Small intestine (tissue), 7 donors: Measurements from ENCODE around the gene STEAP1B. TPM values are rescaled to one million over a fixed set of nuclear protein-coding genes. Genes with fewer than 3 reads are reported as not detected.

Experiments
- DNase-seq, 2 donors: peaks; one replicate each; pipeline versions ENCODE4 v3.0.0 to v3.0.0-alpha.2; 2013
- FAIRE-seq: peaks from 2 replicates; lab custom pipeline; 2012; peaks lifted over from hg19 to GRCh38; lab: Jason Lieb, UNC
- H3K27ac ChIP-seq, 3 donors: one replicate each; pipeline ENCODE4 v1.5.1; 2013; ENCODE audit warnings: low read length in 2 of 3, mild to moderate bottlenecking in 2 of 3, control low read depth in 1 of 3, inconsistent platforms in 1 of 3, low read depth in 1 of 3, moderate library complexity in 1 of 3
- H3K27me3 ChIP-seq, 3 donors: one replicate each; pipeline ENCODE4 v1.6.1; 2013; ENCODE audit warnings: low read length in 3 of 3, inconsistent platforms in 1 of 3; ENCODE audit not compliant: control insufficient read depth in 3 of 3, insufficient read depth in 3 of 3
- H3K36me3 ChIP-seq, 3 donors: one replicate each; pipeline ENCODE4 v1.6.1; 2013; ENCODE audit warnings: low read length in 3 of 3, inconsistent platforms in 1 of 3, low read depth in 1 of 3, mild to moderate bottlenecking in 1 of 3, moderate library complexity in 1 of 3; ENCODE audit not compliant: control insufficient read depth in 3 of 3, insufficient read depth in 2 of 3
- H3K4me1 ChIP-seq, 3 donors: one replicate each; pipeline ENCODE4 v1.6.1; 2013; ENCODE audit warnings: low read length in 2 of 3, inconsistent platforms in 1 of 3, low read depth in 1 of 3, mild to moderate bottlenecking in 1 of 3, moderate library complexity in 1 of 3; ENCODE audit not compliant: control insufficient read depth in 3 of 3, insufficient read depth in 2 of 3
- H3K4me3 ChIP-seq, 3 donors: one replicate each; pipeline ENCODE4 v1.5.1; 2013; ENCODE audit warnings: low read length in 3 of 3, control low read depth in 1 of 3, inconsistent platforms in 1 of 3, low read depth in 1 of 3, mild to moderate bottlenecking in 1 of 3, moderate library complexity in 1 of 3
- H3K9me3 ChIP-seq, 2 donors: one replicate each; pipeline ENCODE4 v1.6.1; 2013; ENCODE audit warnings: low read depth in 1 of 2, low read length in 1 of 2; ENCODE audit not compliant: control insufficient read depth in 2 of 2, insufficient read depth in 1 of 2
- WGBS, 3 donors: extraction: QIAGEN DNeasy Blood & Tissue Kit; methylation state at CpG; one replicate each; pipeline ENCODE4 v1.1.7; 2013; 5-methylcytosine and 5-hydroxymethylcytosine counted together
- polyA plus RNA-seq, 4 donors: library from polyadenylated mRNA; stranded (reverse) in 3 of 4; unstranded in 1 of 4; fragments of 200-250 nt in 3 of 4; fragments of 120-200 nt in 1 of 4; gene quantifications; one replicate each; pipeline versions ENCODE4 v1.2.1 to v1.2.3, GENCODE V29; 2013
- donor health status: healthy with polysubstance abuse.
- donor health status: control.
- donor health status: control.
- donor health status: Bipolar disorder and iron deficiency.
- donor health status: healthy.

The STEAP1B gene
- polyA plus RNA-seq, 4 donors: 0.27 to 0.56 TPM; not detected in 2

- FAIRE-seq (no peak), DNase-seq (no peak)
- H3K4me3 ChIP-seq: no peak overlapping the region
- no peaks in the 10 kb centered on the region for H3K27me3 ChIP-seq
- H3K4me1 ChIP-seq: no peaks in the 10 kb centered on the region
- WGBS, 3 donors: 92 to 94% (median 94%) methylated on average over 7 of the region's 7 CpGs
- H3K27ac ChIP-seq: no peak overlapping the region
- H3K9me3 ChIP-seq: no peaks in the 10 kb centered on the region
- H3K36me3 ChIP-seq: no peaks in the 10 kb centered on the region
These were observed 80.5 kb downstream of the STEAP1B start for GRCh38 chr7:22419488-22419887.

GRCh38 chr7:22418251-22419046 is 81.5 kb downstream of the STEAP1B start:
- no peak for FAIRE-seq

DNA sequence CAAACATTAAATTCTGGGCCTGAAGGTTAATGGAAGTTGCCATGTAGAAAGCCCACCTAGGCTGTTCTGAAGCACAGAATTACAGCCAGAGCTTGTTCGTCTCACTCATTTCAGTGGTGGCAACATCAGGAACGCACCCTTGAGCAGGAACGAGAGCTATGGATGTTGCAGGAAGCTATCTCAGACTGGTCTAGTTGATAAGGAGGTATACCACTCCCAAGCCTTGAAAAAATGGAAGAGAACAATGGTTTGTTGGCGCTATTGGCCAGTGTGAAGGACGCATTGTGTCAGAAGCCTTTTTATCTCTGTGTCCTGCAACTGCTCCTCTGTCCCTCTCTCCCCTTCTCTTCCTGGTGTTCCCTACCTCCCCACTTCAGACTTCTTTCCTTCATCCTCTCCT is 82.1 kb downstream of the STEAP1B start:
- no peaks in the 10 kb centered on the region for H3K36me3 ChIP-seq
- no peaks in the 10 kb centered on the region for H3K4me1 ChIP-seq
- H3K9me3 ChIP-seq: no peaks in the 10 kb centered on the region
- WGBS, 3 donors: 84 to 90% (median 86%) methylated on average over 5 of the region's 5 CpGs
- FAIRE-seq (no peak), DNase-seq (no peak)
- H3K27ac ChIP-seq: no peak overlapping the region
- no peaks in the 10 kb centered on the region for H3K27me3 ChIP-seq
- no peak overlapping the region for H3K4me3 ChIP-seq

More at GRCh38 chr7:22418251-22419046, 81.5 kb downstream of the STEAP1B start:
- no peaks in the 10 kb centered on the region for H3K9me3 ChIP-seq
- no peaks in the 10 kb centered on the region for H3K4me1 ChIP-seq
- 80 to 88% (median 82%) methylated on average over 6 of the region's 6 CpGs for WGBS, 3 donors
- no peak for DNase-seq
- no peak overlapping the region for H3K27ac ChIP-seq
- no peak overlapping the region for H3K4me3 ChIP-seq
- H3K27me3 ChIP-seq: no peaks in the 10 kb centered on the region
- H3K36me3 ChIP-seq: no peaks in the 10 kb centered on the region

DNA sequence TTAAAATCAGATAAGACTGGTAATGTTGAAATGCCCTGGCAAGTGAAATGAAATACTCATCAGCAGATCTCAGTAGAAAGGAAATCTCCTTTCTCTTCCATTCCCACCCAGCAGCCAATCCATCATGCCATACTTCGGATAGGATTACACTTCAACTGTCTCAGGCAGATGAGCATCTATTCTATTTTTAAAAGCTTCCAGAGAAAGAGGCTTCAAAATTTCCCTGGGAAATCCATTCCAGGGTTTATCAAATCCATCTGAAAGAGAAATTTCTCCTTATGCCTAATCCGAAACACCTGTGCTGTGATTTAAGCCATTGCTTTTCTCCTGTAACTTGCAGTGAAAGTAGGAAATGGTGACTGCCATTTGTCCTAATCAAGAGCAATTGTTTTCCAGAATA is 82.6 kb downstream of the STEAP1B start:
- WGBS, 3 donors: 81 to 89% (median 88%) methylated on average over 2 of the region's 2 CpGs
- no peak for FAIRE-seq

DNA sequence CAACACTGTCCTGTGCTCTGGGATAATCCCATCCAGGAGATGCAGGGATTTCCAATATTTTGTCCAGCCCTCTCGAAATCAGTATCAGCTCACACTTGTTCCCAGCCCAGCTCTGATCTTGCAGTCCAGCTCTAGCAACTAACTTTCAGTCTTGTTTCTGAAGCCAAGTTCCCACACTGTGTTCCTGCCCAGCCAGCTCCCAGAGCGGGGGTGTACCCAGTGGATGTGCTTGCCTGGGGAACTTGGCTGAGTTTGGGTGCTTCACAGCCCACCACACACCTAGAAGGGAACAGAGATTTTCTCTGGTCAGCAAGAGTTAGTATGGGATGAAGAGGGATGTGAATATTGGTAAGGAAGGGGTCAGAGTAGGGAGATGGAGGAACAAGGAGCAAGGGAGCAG is 85.6 kb downstream of the STEAP1B start:
- Histone ChIP-seq H3K27ac (no peak overlapping the region), H3K36me3 (no peaks in the 10 kb centered on the region), H3K27me3 (no peaks in the 10 kb centered on the region), H3K4me1 (no peaks in the 10 kb centered on the region), H3K9me3 (no peaks in the 10 kb centered on the region), H3K4me3 (no peak overlapping the region)
- FAIRE-seq (no peak), DNase-seq (no peak)
- WGBS, 3 donors: 86 to 93% (median 87%) methylated on average over 2 of the region's 2 CpGs

More for the DNA sequence above, 82.6 kb downstream of the STEAP1B start:
- H3K4me3 ChIP-seq: no peak overlapping the region
- no peaks in the 10 kb centered on the region for H3K36me3 ChIP-seq
- H3K4me1 ChIP-seq: no peaks in the 10 kb centered on the region
- H3K27me3 ChIP-seq: no peaks in the 10 kb centered on the region
- no peaks in the 10 kb centered on the region for H3K9me3 ChIP-seq
- H3K27ac ChIP-seq: no peak overlapping the region
- DNase-seq: no peak

DNA sequence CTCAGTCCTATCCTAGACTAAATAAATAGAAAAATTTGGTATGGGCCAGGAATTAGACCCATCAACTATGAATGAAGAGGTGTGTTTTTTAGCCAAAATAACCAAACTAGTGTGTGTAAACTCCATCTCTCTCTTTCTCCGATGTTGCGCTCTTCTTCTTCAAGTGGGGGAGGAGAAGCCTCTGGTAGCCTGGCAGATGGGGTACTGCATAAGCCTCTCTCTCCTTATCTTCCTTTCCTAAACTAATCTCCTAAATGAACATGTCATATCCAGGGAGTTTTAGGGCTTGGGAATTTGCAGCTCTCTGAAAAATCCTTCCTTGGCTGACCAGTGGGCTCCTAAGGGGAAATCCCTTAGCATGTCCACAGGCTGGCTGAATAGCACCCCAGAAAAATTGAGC is 86.8 kb downstream of the STEAP1B start:
- Histone ChIP-seq H3K4me3 (no peak overlapping the region), H3K4me1 (no peaks in the 10 kb centered on the region), H3K9me3 (no peaks in the 10 kb centered on the region), H3K36me3 (no peaks in the 10 kb centered on the region), H3K27me3 (no peaks in the 10 kb centered on the region), H3K27ac (no peak overlapping the region)
- FAIRE-seq (no peak), DNase-seq (no peak)
- WGBS, 3 donors: 95 to 100% (median 97%) methylated on average over 2 of the region's 2 CpGs

- FAIRE-seq: no peak
- H3K4me3 ChIP-seq: no peak overlapping the region
- no peak overlapping the region for H3K27ac ChIP-seq
- H3K9me3 ChIP-seq: no peaks in the 10 kb centered on the region
- no peaks in the 10 kb centered on the region for H3K4me1 ChIP-seq
- DNase-seq: no peak
- no peaks in the 10 kb centered on the region for H3K36me3 ChIP-seq
- 83 to 84% (median 84%) methylated on average over 4 of the region's 4 CpGs for WGBS, 3 donors
- no peaks in the 10 kb centered on the region for H3K27me3 ChIP-seq
These were observed 87.9 kb downstream of the STEAP1B start for GRCh38 chr7:22411977-22412693.

DNA sequence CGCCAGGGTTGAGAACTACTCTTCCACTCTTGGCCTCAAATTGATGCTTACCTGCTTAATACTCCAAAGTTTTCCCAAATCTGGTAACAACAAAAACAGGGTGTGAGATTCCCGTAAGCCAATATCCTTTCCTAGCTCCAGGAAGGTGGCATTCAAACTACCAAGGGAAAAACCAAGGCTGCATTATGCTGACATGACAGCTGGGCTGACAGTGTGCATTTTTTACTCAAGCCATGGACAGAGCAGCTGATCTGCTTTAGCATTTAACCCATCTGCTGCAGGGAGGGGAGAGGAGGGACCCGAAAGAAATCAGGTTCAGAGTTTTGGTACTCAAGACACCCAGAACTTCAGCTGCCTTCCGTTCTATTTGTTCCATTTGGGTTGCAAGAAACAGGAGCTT is 93.3 kb downstream of the STEAP1B start:
- DNase-seq: no peak
- no peaks in the 10 kb centered on the region for H3K4me1 ChIP-seq
- WGBS, 3 donors: 95 to 96% (median 96%) methylated on average over 4 of the region's 4 CpGs
- no peaks in the 10 kb centered on the region for H3K36me3 ChIP-seq
- H3K27me3 ChIP-seq: no peaks in the 10 kb centered on the region
- no peaks in the 10 kb centered on the region for H3K9me3 ChIP-seq
- no peak overlapping the region for H3K27ac ChIP-seq
- H3K4me3 ChIP-seq: no peak overlapping the region
- FAIRE-seq: no peak
